ENCODE data around the gene NOTCH2. TPM values are rescaled to one million over a fixed set of nuclear protein-coding genes. Genes with fewer than 3 reads are reported as not detected.
A peak's percentile ranks its signal among the peaks of the same experiment; 100 is the strongest.
"Not testable (repeated sequence)": the region's sequence is repeated elsewhere in the genome, so short reads cannot be mapped to it uniquely, and the experiment has no call there.

NOTCH2 gene
- 10 to 100 TPM; 40.3 to 55.3 TPM for total RNA-seq
- 10 to 100 TPM in 1 of 2 donors, 1 to 10 TPM in 1; 8.7 to 14.5 TPM for polyA plus RNA-seq

GRCh38 chr1:120069067-120069919 is at the start of gene NOTCH2:
Gene NOTCH2 (minus strand): TSS chr1:120069662. CDS start chr1:120069406, 256 bp downstream.
- under 1% methylated on average over 60 of the region's 95 CpGs for WGBS
- H3K4me1 ChIP-seq (ENCODE audit: control insufficient read depth in 4 of 4, insufficient read depth in 4 of 4, low read length in 3 of 4); H3K27me3 ChIP-seq (ENCODE audit: control insufficient read depth in 4 of 4, insufficient read depth in 4 of 4, low read length in 3 of 4); H3K9ac ChIP-seq (ENCODE audit: low read depth in 1 of 2, low read length in 2 of 2); H3K9me3 ChIP-seq (ENCODE audit: control insufficient read depth in 4 of 4, low read length in 3 of 4); H3K36me3 ChIP-seq (ENCODE audit: control insufficient read depth in 4 of 4, insufficient read depth in 3 of 4, low read depth in 1 of 4, low read length in 3 of 4): not testable (repeated sequence)
- Histone ChIP-seq H3K4me3 (ENCODE audit: low read depth in 1 of 3, low read length in 3 of 3) (peak within 1 kb of the TSS in 2 of 3 donors; percentile 42 to 44), H3K27ac (ENCODE audit: low read depth in 1 of 2, low read length in 2 of 2) (peak within 1 kb of the TSS; percentile 12 to 46)
- DNase-seq (ENCODE audit: low spot score): peak; percentile 34

DNA sequence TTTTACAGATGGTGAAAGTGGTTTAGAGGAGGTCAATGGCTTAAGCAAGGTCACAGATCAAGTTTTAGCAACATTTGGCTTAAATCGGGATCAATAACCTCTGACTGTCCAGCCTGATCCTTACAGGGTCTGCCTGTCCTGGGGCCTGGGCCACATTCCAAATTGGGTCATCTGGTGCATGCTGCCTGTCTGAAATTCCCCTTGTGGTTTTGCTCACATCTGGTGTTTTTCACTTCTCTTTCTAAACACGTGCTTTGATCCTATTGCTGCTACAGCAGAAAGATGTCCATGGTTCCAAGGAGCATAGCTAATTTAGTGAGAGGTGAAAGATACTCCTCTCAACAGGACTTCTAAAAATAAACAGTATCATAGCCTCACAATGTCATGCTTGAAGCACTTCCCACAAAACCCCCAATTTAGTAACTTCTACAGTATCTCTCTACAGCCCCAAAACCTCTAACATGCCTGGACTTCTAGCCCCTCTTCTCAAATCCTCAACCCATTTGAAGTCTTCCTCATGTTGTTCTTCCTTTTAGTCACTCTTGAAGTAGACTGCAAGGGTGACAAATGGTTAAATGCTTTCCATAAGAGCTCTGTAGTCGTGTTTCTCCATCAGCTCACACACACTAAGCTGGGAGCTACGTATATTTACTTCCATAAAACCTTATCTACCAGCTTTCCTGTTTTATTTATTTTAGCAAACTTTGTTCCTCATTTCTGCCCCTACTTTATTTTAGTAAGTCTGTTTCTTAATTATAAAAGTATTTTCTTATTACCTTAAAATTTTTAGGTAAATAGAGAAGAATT is 48.1 kb upstream of the NOTCH2 start:
- not testable (repeated sequence) for H3K9ac ChIP-seq (ENCODE audit: low read depth in 1 of 2, low read length in 2 of 2); H3K36me3 ChIP-seq (ENCODE audit: control insufficient read depth in 4 of 4, insufficient read depth in 3 of 4, low read depth in 1 of 4, low read length in 3 of 4); H3K4me1 ChIP-seq (ENCODE audit: control insufficient read depth in 4 of 4, insufficient read depth in 4 of 4, low read length in 3 of 4); DNase-seq (ENCODE audit: low spot score); H3K27me3 ChIP-seq (ENCODE audit: control insufficient read depth in 4 of 4, insufficient read depth in 4 of 4, low read length in 3 of 4); H3K9me3 ChIP-seq (ENCODE audit: control insufficient read depth in 4 of 4, low read length in 3 of 4); H3K4me3 ChIP-seq (ENCODE audit: low read depth in 1 of 3, low read length in 3 of 3)
- TF ChIP-seq RXRA (IDR thresholded peaks at IDR 0.05): peak; percentile 25 to 56
- peak; percentile 14 for TF ChIP-seq SP1 (IDR thresholded peaks at IDR 0.05)
- TF ChIP-seq NR2F2 (IDR thresholded peaks at IDR 0.05): peak; percentile 63
- H3K27ac ChIP-seq (ENCODE audit: low read depth in 1 of 2, low read length in 2 of 2): peak overlapping the region; percentile 37 to 41
- WGBS: 7% methylated on average over 3 of the region's 4 CpGs

GRCh38 chr1:120116094-120116493 is 46.6 kb upstream of the NOTCH2 start:
- 94% methylated on average over 2 of the region's 2 CpGs for WGBS
- H3K9me3 ChIP-seq (ENCODE audit: control insufficient read depth in 4 of 4, low read length in 3 of 4): not testable (repeated sequence)

DNA sequence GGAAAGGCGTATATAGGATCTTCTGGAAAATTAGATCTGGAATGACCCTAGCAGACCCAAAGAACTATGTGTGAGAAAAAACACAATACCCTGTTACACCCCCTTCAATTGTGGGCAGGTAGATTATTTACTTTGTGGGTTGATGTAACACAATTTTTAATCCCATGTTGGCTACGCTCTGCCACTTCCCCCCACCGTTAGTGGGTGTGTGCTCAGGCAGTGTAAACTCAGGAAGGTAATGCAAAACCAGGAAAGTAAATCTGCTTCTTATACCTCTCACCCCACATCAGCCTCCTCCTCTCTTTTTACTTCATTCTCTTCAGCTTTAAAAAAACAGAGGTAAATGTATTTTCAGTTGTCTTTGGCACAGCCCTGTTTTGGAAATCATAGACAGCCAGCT is 43.7 kb upstream of the NOTCH2 start:
- not testable (repeated sequence) for H3K9ac ChIP-seq (ENCODE audit: low read depth in 1 of 2, low read length in 2 of 2); H3K9me3 ChIP-seq (ENCODE audit: control insufficient read depth in 4 of 4, low read length in 3 of 4); DNase-seq (ENCODE audit: low spot score); H3K4me3 ChIP-seq (ENCODE audit: low read depth in 1 of 3, low read length in 3 of 3); H3K27me3 ChIP-seq (ENCODE audit: control insufficient read depth in 4 of 4, insufficient read depth in 4 of 4, low read length in 3 of 4); H3K27ac ChIP-seq (ENCODE audit: low read depth in 1 of 2, low read length in 2 of 2); H3K36me3 ChIP-seq (ENCODE audit: control insufficient read depth in 4 of 4, insufficient read depth in 3 of 4, low read depth in 1 of 4, low read length in 3 of 4); H3K4me1 ChIP-seq (ENCODE audit: control insufficient read depth in 4 of 4, insufficient read depth in 4 of 4, low read length in 3 of 4)
- WGBS: 50% methylated on average over 2 of the region's 3 CpGs

More at GRCh38 chr1:120116094-120116493, 46.6 kb upstream of the NOTCH2 start:
- H3K36me3 ChIP-seq (ENCODE audit: control insufficient read depth in 4 of 4, insufficient read depth in 3 of 4, low read depth in 1 of 4, low read length in 3 of 4); DNase-seq (ENCODE audit: low spot score); H3K9ac ChIP-seq (ENCODE audit: low read depth in 1 of 2, low read length in 2 of 2); H3K27me3 ChIP-seq (ENCODE audit: control insufficient read depth in 4 of 4, insufficient read depth in 4 of 4, low read length in 3 of 4); H3K4me1 ChIP-seq (ENCODE audit: control insufficient read depth in 4 of 4, insufficient read depth in 4 of 4, low read length in 3 of 4); H3K27ac ChIP-seq (ENCODE audit: low read depth in 1 of 2, low read length in 2 of 2); H3K4me3 ChIP-seq (ENCODE audit: low read depth in 1 of 3, low read length in 3 of 3): not testable (repeated sequence)

DNA sequence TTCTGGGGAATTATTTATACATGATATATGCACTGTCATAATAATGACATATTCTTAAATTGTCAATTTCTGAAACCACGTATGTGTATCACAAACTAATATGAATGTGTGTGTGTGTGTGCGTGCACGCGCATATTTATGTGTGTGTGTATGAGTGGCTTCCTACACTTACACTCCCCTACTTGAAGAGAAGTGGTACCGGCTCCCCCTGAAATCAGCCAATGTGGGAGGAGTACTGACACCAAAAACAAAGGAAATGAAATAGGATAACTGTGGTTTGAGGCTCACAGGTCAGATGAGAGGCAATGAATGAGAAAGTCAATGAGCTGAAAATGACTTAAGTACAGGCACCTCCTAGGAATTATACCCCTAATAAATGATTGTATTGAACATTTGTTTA is 42.8 kb upstream of the NOTCH2 start:
- H3K4me3 ChIP-seq (ENCODE audit: low read depth in 1 of 3, low read length in 3 of 3); H3K27ac ChIP-seq (ENCODE audit: low read depth in 1 of 2, low read length in 2 of 2); H3K27me3 ChIP-seq (ENCODE audit: control insufficient read depth in 4 of 4, insufficient read depth in 4 of 4, low read length in 3 of 4); H3K9ac ChIP-seq (ENCODE audit: low read depth in 1 of 2, low read length in 2 of 2); H3K36me3 ChIP-seq (ENCODE audit: control insufficient read depth in 4 of 4, insufficient read depth in 3 of 4, low read depth in 1 of 4, low read length in 3 of 4); H3K9me3 ChIP-seq (ENCODE audit: control insufficient read depth in 4 of 4, low read length in 3 of 4); DNase-seq (ENCODE audit: low spot score); H3K4me1 ChIP-seq (ENCODE audit: control insufficient read depth in 4 of 4, insufficient read depth in 4 of 4, low read length in 3 of 4): not testable (repeated sequence)
- whole genome bisulfite sequencing: 95% methylated on average over 5 of the region's 5 CpGs

GRCh38 chr1:120111771-120112170 is 42.3 kb upstream of the NOTCH2 start:
- H3K27ac ChIP-seq (ENCODE audit: low read depth in 1 of 2, low read length in 2 of 2); H3K4me1 ChIP-seq (ENCODE audit: control insufficient read depth in 4 of 4, insufficient read depth in 4 of 4, low read length in 3 of 4); H3K27me3 ChIP-seq (ENCODE audit: control insufficient read depth in 4 of 4, insufficient read depth in 4 of 4, low read length in 3 of 4); DNase-seq (ENCODE audit: low spot score); H3K9ac ChIP-seq (ENCODE audit: low read depth in 1 of 2, low read length in 2 of 2); H3K9me3 ChIP-seq (ENCODE audit: control insufficient read depth in 4 of 4, low read length in 3 of 4); H3K36me3 ChIP-seq (ENCODE audit: control insufficient read depth in 4 of 4, insufficient read depth in 3 of 4, low read depth in 1 of 4, low read length in 3 of 4); H3K4me3 ChIP-seq (ENCODE audit: low read depth in 1 of 3, low read length in 3 of 3): not testable (repeated sequence)
- WGBS: no CpG with 5 or more reads among the region's 3 CpGs

GRCh38 chr1:120111008-120111407 is 41.5 kb upstream of the NOTCH2 start:
- H3K4me3 ChIP-seq (ENCODE audit: low read depth in 1 of 3, low read length in 3 of 3); H3K27me3 ChIP-seq (ENCODE audit: control insufficient read depth in 4 of 4, insufficient read depth in 4 of 4, low read length in 3 of 4); H3K36me3 ChIP-seq (ENCODE audit: control insufficient read depth in 4 of 4, insufficient read depth in 3 of 4, low read depth in 1 of 4, low read length in 3 of 4); H3K4me1 ChIP-seq (ENCODE audit: control insufficient read depth in 4 of 4, insufficient read depth in 4 of 4, low read length in 3 of 4); DNase-seq (ENCODE audit: low spot score); H3K9me3 ChIP-seq (ENCODE audit: control insufficient read depth in 4 of 4, low read length in 3 of 4); H3K27ac ChIP-seq (ENCODE audit: low read depth in 1 of 2, low read length in 2 of 2); H3K9ac ChIP-seq (ENCODE audit: low read depth in 1 of 2, low read length in 2 of 2): not testable (repeated sequence)
- 100% methylated on average over 1 of the region's 2 CpGs for WGBS

DNA sequence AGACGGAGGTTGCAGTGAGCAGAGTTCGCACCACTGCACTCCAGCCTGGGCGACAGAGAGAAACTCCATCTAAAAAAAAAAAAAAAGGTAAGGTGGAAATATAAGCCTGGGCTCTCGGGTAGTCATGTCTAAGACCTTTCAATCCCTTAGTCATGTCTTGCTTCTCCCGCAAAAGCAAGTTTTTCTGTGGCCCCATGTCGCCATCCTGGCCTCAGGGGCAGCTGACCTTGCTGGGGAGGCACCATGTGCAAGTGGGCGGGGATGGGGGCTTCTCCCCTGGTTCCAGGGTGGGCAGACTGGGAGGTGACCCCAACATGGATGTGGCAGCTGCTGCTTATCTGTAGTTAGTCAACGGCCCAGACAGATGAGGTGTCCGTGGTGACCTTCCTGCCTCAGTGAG is 40.2 kb upstream of the NOTCH2 start:
- not testable (repeated sequence) for H3K36me3 ChIP-seq (ENCODE audit: control insufficient read depth in 4 of 4, insufficient read depth in 3 of 4, low read depth in 1 of 4, low read length in 3 of 4); H3K27ac ChIP-seq (ENCODE audit: low read depth in 1 of 2, low read length in 2 of 2); H3K4me3 ChIP-seq (ENCODE audit: low read depth in 1 of 3, low read length in 3 of 3); H3K9ac ChIP-seq (ENCODE audit: low read depth in 1 of 2, low read length in 2 of 2); H3K27me3 ChIP-seq (ENCODE audit: control insufficient read depth in 4 of 4, insufficient read depth in 4 of 4, low read length in 3 of 4); H3K9me3 ChIP-seq (ENCODE audit: control insufficient read depth in 4 of 4, low read length in 3 of 4); H3K4me1 ChIP-seq (ENCODE audit: control insufficient read depth in 4 of 4, insufficient read depth in 4 of 4, low read length in 3 of 4); DNase-seq (ENCODE audit: low spot score)
- WGBS: 95% methylated on average over 7 of the region's 9 CpGs
